ENCODE measurements around the gene FBXO42. TPM values are rescaled to one million over a fixed set of nuclear protein-coding genes. Genes with fewer than 3 reads are reported as not detected.

Gene FBXO42
- total and polyA plus RNA-seq, 2 of the 13 experiments (the other 11 are each of a cell fraction or from before 2014, with no cell fraction given): 7.6 to 17.5 TPM

- TF ChIP-seq ZNF704 (CRISPR knock-in tag; IDR thresholded peaks at IDR 0.05; ENCODE audit: borderline replicate concordance): 0 out of 2 replicates have a peak, but pooled peaks have one; percentile 15
- 0 out of 2 replicates have a peak, but pooled peaks have one; percentile 5 for TF ChIP-seq ZMAT3 (CRISPR knock-in tag; conservative IDR thresholded peaks at IDR 0.05)
- no peak for TF ChIP-seq ZNF569 (CRISPR knock-in tag; IDR thresholded peaks at IDR 0.05; ENCODE audit: borderline replicate concordance)
- TF ChIP-seq MIXL1 (CRISPR knock-in tag; IDR thresholded peaks at IDR 0.05): no peak
- peak; percentile 38 for TF ChIP-seq ZNF883 (CRISPR knock-in tag; IDR thresholded peaks at IDR 0.05; ENCODE audit: not compliant biosample characterization)
- TF ChIP-seq ZNF318 (CRISPR knock-in tag; IDR thresholded peaks at IDR 0.05): peak; percentile 53; the same call in 1 of the 2 replicates
- TF ChIP-seq ZBTB33 (CRISPR knock-in tag; IDR thresholded peaks at IDR 0.05): no peak
- TF ChIP-seq SIX1 (CRISPR knock-in tag; IDR thresholded peaks at IDR 0.05; ENCODE audit: borderline replicate concordance): no peak
- TF ChIP-seq DNMT3B (CRISPR knock-in tag; conservative IDR thresholded peaks at IDR 0.05): no peak
- 0 out of 2 replicates have a peak, but pooled peaks have one; percentile 5 for TF ChIP-seq ZNF598 (CRISPR knock-in tag; IDR thresholded peaks at IDR 0.05; ENCODE audit: borderline replicate concordance)
- no peak for TF ChIP-seq MXD1 (CRISPR knock-in tag; IDR thresholded peaks at IDR 0.05)
- no peak for TF ChIP-seq ZNF674 (CRISPR knock-in tag; IDR thresholded peaks at IDR 0.05; ENCODE audit: low read depth)
- no peak for TF ChIP-seq ZNF12 (CRISPR knock-in tag; IDR thresholded peaks at IDR 0.05)
- no peak for TF ChIP-seq ZNF205 (CRISPR knock-in tag; IDR thresholded peaks at IDR 0.05)
- no peak for TF ChIP-seq ZNF672 (CRISPR knock-in tag; IDR thresholded peaks at IDR 0.05)
Observed at GRCh38 chr1:16244650-16245285, 107.5 kb downstream of the FBXO42 start (continued).
